Measurements from ENCODE around the gene C18orf32. TPM values are rescaled to one million over a fixed set of nuclear protein-coding genes. Genes with fewer than 3 reads are reported as not detected.

The C18orf32 gene
- total and polyA plus RNA-seq, 10 of the 15 experiments (the other 5 are each of a cell fraction or from before 2014, with no cell fraction given), result 11.5 to 67.0 (median 32.9) TPM

DNA sequence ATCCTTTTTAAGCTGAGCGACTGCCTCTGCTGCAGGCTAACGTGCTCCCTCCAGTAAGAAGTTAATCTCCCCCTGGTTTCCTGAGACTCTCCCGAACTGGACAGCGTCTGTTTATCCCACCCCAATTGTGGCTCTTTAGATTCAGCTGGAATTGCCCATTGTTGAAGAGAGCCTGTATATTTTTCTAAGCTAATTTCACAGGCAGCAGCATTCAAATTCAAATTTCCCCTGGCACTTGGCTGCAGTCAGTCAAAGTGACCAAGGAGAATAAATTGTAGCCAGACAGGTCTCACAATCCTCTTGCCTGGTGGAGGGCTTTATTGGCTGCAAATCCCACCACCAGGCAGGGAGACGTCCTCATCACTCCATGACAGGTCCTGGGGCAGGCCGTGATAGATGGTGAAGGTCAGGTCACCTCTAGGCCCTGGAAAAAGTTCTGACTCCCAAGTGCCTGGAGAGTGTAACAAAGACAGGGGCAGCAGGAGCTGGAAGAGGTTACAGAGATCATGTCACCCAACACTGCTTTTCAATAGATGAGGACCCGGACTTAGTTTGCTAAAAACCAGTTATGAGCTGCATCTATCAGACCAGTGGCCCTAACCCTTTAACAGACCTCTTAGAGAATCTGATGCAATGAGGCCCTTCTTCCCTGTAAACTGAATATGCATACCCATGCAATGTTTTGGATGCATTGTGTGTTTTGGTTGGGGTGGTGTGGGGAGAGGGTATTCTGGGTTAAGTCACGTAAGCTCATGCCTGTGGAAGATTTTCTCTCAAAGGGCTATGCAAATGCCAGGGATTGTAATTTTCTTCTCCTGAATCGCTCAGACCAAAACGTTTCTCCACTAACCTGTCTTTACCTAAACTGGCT, 32.3 kb upstream of the C18orf32 start:
- H3K9ac ChIP-seq (ENCODE audit: control insufficient read depth, insufficient read depth, low read length), result no peak overlapping the region
- ChIA-PET RAD21 (ENCODE audit: unreplicated experiment) (no interaction called here), CTCF (interaction anchor here (0.7 kb wide), 1 partner anchor 9 kb away, joined by 3 read pairs; no protein-coding TSS in a partner anchor), SMC1A (ENCODE audit: uncharacterized antibody, unreplicated experiment) (no interaction called here), POLR2A (no interaction called here)
- H4K20me1 ChIP-seq (ENCODE audit: control insufficient read depth, insufficient read depth), result no peaks in the 10 kb centered on the region
- DNase-seq (ENCODE audit: low read depth, low spot score) (no peak), FAIRE-seq (no peak), ATAC-seq (no peak)
- TF ChIP-seq SREBF2 (IDR thresholded peaks at IDR 0.05; ENCODE audit: low read length) (no peak), RAD51 (IDR thresholded peaks at IDR 0.05) (no peak), JUND (IDR thresholded peaks at IDR 0.05; ENCODE audit: low read depth, low read length) (no peak), KDM1A (IDR thresholded peaks at IDR 0.05; ENCODE audit: borderline replicate concordance) (no peak), FOXK2 (IDR thresholded peaks at IDR 0.05) (no peak), TCF12 (IDR thresholded peaks at IDR 0.05; ENCODE audit: low read depth, low read length) (no peak), KAT2A (conservative IDR thresholded peaks at IDR 0.05; ENCODE audit: control insufficient read depth, low read depth, low read length) (no peak)
- H3K27me3 ChIP-seq (replicated peaks in 1 of 2; ENCODE audit: control insufficient read depth in 2 of 2, insufficient read depth in 2 of 2, low read length in 1 of 2), result no peaks in the 10 kb centered on the region; a peak in 1 of 4 replicates
- WGBS (ENCODE audit: insufficient coverage, insufficient replicate concordance, low lambda C conversion rate, missing lambda C conversion rate), result 37% methylated on average over 10 of the region's 10 CpGs
- H3K79me2 ChIP-seq (ENCODE audit: control insufficient read depth, insufficient read depth, low read length), result no peaks in the 10 kb centered on the region
- intact Hi-C loops (cut with micrococcal nuclease; ENCODE audit: unreplicated experiment), result loop anchor here (10.0 kb wide), 2 partner anchors 125 to 675 kb away; partner anchors contain the start of gene MYO5B
- H3K36me3 ChIP-seq (ENCODE audit: control insufficient read depth in 2 of 2, insufficient read depth in 2 of 2, low read length in 1 of 2), result no peaks in the 10 kb centered on the region
- H3K4me2 ChIP-seq (ENCODE audit: control insufficient read depth, insufficient read depth), result no peak overlapping the region
- in situ Hi-C loops (cut with MboI), result no loop called here
- H3K27ac ChIP-seq (ENCODE audit: control insufficient read depth, insufficient read depth), result no peak overlapping the region
- no TSS peak for BruUV-seq (replicated peaks)
- H2AFZ ChIP-seq (ENCODE audit: control insufficient read depth, low read depth, low read length), result no peak overlapping the region
- H3K9me3 ChIP-seq (replicated peaks; ENCODE audit: control insufficient read depth, insufficient read depth, low read length), result no peaks in the 10 kb centered on the region
- H3K4me1 ChIP-seq (ENCODE audit: control insufficient read depth, insufficient read depth, low read length), result no peaks in the 10 kb centered on the region
- no peak overlapping the region for H3K4me3 ChIP-seq

DNA sequence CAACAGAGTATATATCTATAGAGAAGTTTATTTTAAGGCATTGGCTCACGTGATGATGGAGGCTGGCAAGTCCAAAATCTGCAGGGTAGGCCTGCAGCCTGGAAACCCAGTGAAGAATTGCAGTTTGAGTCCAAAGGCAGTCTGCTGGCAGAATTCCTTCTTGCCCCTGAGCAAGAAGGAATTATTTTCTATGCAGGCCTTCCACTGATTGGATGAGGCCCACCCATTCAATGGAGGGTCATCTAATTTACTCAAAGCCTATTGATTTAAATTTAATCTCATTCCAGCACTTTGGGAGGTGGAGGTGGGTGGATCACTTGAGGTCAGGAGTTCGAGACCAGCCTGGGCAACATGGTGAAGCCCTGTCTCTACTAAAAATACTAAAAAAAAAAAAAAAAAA, 30.4 kb upstream of the C18orf32 start:
- RAD21 ChIA-PET (ENCODE audit: unreplicated experiment), result interaction anchor here (1.5 kb wide), 1 partner anchor 912 kb away, joined by 3 read pairs; no protein-coding TSS in a partner anchor
- Histone ChIP-seq H2AFZ (ENCODE audit: control insufficient read depth, low read depth, low read length) (no peak overlapping the region), H3K4me3 (no peak overlapping the region), H3K36me3 (ENCODE audit: control insufficient read depth in 2 of 2, insufficient read depth in 2 of 2, low read length in 1 of 2) (no peaks in the 10 kb centered on the region), H3K79me2 (ENCODE audit: control insufficient read depth, insufficient read depth, low read length) (no peaks in the 10 kb centered on the region), H4K20me1 (ENCODE audit: control insufficient read depth, insufficient read depth) (no peaks in the 10 kb centered on the region), H3K27ac (ENCODE audit: control insufficient read depth, insufficient read depth) (no peak overlapping the region), H3K4me2 (ENCODE audit: control insufficient read depth, insufficient read depth) (no peak overlapping the region), H3K9me3 (replicated peaks; ENCODE audit: control insufficient read depth, insufficient read depth, low read length) (no peaks in the 10 kb centered on the region), H3K9ac (ENCODE audit: control insufficient read depth, insufficient read depth, low read length) (no peak overlapping the region), H3K27me3 (replicated peaks in 1 of 2; ENCODE audit: control insufficient read depth in 2 of 2, insufficient read depth in 2 of 2, low read length in 1 of 2) (no peaks in the 10 kb centered on the region; a peak in 1 of 4 replicates), H3K4me1 (ENCODE audit: control insufficient read depth, insufficient read depth, low read length) (no peaks in the 10 kb centered on the region)
- no peak for DNase-seq (ENCODE audit: low read depth, low spot score)
- no peak for FAIRE-seq
- intact Hi-C loops (cut with micrococcal nuclease; ENCODE audit: unreplicated experiment), result loop anchor here (10.0 kb wide), 2 partner anchors 127 to 677 kb away; partner anchors contain the start of gene MYO5B
- in situ Hi-C loops (cut with MboI), result no loop called here
- CTCF ChIA-PET, result interaction anchor here (0.6 to 13.3 kb wide), 2 partner anchors 198 to 341 kb away, joined by 3 to 177 read pairs; no protein-coding TSS in a partner anchor
- SMC1A ChIA-PET (ENCODE audit: uncharacterized antibody, unreplicated experiment), result no interaction called here
- POLR2A ChIA-PET, result no interaction called here
- BruUV-seq (replicated peaks), result no TSS peak
- WGBS (ENCODE audit: insufficient coverage, insufficient replicate concordance, low lambda C conversion rate, missing lambda C conversion rate), result 0% methylated on average over 2 of the region's 2 CpGs
- no peak for ATAC-seq
- TF ChIP-seq ZNF274 (IDR thresholded peaks at IDR 0.05; ENCODE audit: insufficient read depth, insufficient read length) (no peak), SIX5 (IDR thresholded peaks at IDR 0.05; ENCODE audit: low read depth, low read length, severe bottlenecking) (no peak), ETV6 (conservative IDR thresholded peaks at IDR 0.05 in 1 of 2, IDR thresholded peaks at IDR 0.05 in 1 of 2; ENCODE audit: borderline replicate concordance in 1 of 2, low read depth in 1 of 2) (no peak), BHLHE40 (IDR thresholded peaks at IDR 0.05; ENCODE audit: borderline replicate concordance in 1 of 2, low read depth in 2 of 2, low read length in 1 of 2) (no peak), NBN (IDR thresholded peaks at IDR 0.05) (no peak), ESRRA (IDR thresholded peaks at IDR 0.05; ENCODE audit: low read length) (no peak)
- TF ChIP-seq, protein P1, sequence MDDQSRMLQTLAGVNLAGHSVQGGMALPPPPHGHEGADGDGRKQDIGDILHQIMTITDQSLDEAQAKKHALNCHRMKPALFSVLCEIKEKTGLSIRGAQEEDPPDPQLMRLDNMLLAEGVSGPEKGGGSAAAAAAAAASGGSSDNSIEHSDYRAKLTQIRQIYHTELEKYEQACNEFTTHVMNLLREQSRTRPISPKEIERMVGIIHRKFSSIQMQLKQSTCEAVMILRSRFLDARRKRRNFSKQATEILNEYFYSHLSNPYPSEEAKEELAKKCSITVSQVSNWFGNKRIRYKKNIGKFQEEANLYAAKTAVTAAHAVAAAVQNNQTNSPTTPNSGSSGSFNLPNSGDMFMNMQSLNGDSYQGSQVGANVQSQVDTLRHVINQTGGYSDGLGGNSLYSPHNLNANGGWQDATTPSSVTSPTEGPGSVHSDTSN (IDR thresholded peaks at IDR 0.05; ENCODE audit: insufficient replicate concordance, low read depth, low read length), result no peak
- TF ChIP-seq, protein P2, sequence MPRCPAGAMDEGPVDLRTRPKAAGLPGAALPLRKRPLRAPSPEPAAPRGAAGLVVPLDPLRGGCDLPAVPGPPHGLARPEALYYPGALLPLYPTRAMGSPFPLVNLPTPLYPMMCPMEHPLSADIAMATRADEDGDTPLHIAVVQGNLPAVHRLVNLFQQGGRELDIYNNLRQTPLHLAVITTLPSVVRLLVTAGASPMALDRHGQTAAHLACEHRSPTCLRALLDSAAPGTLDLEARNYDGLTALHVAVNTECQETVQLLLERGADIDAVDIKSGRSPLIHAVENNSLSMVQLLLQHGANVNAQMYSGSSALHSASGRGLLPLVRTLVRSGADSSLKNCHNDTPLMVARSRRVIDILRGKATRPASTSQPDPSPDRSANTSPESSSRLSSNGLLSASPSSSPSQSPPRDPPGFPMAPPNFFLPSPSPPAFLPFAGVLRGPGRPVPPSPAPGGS (IDR thresholded peaks at IDR 0.05; ENCODE audit: borderline replicate concordance, insufficient read depth, low read depth, low read length, poor library complexity, severe bottlenecking), result no peak

Data from GM12878 (cell line).